ENCODE data around the gene CXCL1. TPM values are rescaled to one million over a fixed set of nuclear protein-coding genes. Genes with fewer than 3 reads are reported as not detected.

Gene CXCL1
- 18.0 TPM for total RNA-seq

GRCh38 chr4:73869130-73870055 lies at the start of gene CXCL1:
CXCL1 (plus strand) TSS chr4:73869393; CDS start chr4:73869471, 78 bp downstream.
- Histone ChIP-seq H3K4me1 (peaks cover 0 to 8% of the 10 kb centered on the region in 2 donors), H3K9me3 (no peaks in the 10 kb centered on the region), H3K27me3 (no peaks in the 10 kb centered on the region), H3K4me3 (peak within 1 kb of the TSS; percentile 61 to 69), H3K36me3 (no peaks in the 10 kb centered on the region), H3K27ac (no peak within 1 kb of the TSS)
- TF ChIP-seq, protein P1, sequence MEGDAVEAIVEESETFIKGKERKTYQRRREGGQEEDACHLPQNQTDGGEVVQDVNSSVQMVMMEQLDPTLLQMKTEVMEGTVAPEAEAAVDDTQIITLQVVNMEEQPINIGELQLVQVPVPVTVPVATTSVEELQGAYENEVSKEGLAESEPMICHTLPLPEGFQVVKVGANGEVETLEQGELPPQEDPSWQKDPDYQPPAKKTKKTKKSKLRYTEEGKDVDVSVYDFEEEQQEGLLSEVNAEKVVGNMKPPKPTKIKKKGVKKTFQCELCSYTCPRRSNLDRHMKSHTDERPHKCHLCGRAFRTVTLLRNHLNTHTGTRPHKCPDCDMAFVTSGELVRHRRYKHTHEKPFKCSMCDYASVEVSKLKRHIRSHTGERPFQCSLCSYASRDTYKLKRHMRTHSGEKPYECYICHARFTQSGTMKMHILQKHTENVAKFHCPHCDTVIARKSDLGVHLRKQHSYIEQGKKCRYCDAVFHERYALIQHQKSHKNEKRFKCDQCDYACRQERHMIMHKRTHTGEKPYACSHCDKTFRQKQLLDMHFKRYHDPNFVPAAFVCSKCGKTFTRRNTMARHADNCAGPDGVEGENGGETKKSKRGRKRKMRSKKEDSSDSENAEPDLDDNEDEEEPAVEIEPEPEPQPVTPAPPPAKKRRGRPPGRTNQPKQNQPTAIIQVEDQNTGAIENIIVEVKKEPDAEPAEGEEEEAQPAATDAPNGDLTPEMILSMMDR (IDR thresholded peaks at IDR 0.05) = no peak
- intact Hi-C loops (cut with DNase I) = no loop called here
- no peak for DNase-seq (ENCODE audit: low spot score in 2 of 2)

DNA sequence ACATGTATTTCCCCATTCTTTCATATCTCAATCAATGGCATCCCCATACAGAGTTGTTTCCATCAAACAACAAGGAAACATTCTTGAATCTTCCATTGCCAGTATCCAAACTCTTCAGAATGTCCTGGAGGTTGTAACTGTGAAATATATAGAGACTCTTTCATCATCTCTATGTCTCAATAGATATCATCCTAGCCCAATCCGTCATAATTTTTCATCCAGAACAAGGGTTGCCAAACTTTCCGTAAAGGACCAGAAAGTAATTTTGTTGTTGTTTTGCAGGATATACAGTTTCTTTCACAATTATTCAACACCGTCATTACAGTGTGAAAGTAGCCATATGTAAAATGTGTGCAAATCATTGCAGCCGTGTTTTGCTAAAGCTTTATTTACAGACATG lies 47.9 kb upstream of the CXCL1 start:
- no peaks in the 10 kb centered on the region for H3K36me3 ChIP-seq
- intact Hi-C loops (cut with DNase I) = no loop called here
- no peaks in the 10 kb centered on the region for H3K27me3 ChIP-seq
- no peaks in the 10 kb centered on the region for H3K4me1 ChIP-seq
- TF ChIP-seq, protein P1 (IDR thresholded peaks at IDR 0.05) = no peak
- no peak overlapping the region for H3K27ac ChIP-seq
- H3K4me3 ChIP-seq = no peak overlapping the region
- no peaks in the 10 kb centered on the region for H3K9me3 ChIP-seq
- no peak for DNase-seq (ENCODE audit: low spot score in 2 of 2)

DNA sequence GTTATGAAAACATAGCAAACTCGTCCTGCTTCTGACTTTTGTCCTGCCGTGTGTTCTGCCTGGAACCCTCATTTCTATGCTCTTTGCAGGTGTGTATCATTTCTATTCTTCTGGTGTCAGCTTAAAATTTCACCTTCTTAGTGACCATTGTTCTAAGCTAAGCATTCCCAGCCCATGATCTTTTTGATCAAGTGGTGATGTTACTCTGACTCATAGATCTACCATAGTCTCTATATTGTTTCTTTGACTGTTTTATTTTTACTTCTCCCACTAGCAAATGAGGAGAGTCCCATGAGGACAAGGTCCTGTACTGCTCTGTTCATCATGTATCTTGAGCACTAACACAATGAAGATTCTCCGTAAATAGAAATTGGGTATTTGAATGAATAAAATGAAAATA lies 46.8 kb upstream of the CXCL1 start:
- Histone ChIP-seq H3K27me3 (no peaks in the 10 kb centered on the region), H3K27ac (no peak overlapping the region), H3K36me3 (no peaks in the 10 kb centered on the region), H3K4me3 (no peak overlapping the region), H3K4me1 (no peaks in the 10 kb centered on the region), H3K9me3 (no peaks in the 10 kb centered on the region)
- intact Hi-C loops (cut with DNase I) = no loop called here
- TF ChIP-seq, protein P1 (IDR thresholded peaks at IDR 0.05) = no peak
- DNase-seq (ENCODE audit: low spot score in 2 of 2) = no peak

DNA sequence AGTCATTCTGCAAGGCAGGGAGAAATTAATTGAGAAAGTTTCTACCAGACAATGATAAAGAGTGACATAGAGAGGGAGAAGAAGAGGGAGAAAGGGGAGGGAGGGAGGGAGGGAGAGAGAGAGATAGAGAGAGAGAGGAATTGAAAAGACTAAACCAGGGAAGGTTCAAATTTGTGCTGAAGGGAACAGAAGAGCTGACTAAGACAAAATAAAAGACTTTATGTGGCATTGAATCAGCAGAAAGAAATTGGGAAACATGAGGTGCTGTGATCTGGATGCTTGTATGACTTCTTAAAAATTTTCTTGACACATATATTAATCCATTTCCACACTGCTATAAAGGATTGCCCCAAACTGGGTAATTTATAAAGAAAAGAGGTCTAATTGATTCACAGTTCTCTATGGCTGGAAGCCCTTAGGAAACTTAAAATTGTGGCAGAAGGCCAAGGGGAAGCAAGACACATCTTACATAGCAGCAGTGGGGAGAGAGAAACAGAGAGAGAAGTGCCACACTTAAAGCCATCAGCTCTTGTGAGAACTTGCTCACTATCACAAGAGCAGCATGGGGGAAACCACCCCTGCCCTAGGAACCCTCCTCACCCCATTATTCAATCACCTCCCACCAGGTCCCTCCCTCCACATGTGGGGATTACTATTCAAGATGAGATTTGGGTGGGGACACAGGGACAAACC lies 46.2 kb upstream of the CXCL1 start:
- Histone ChIP-seq H3K4me3 (no peak overlapping the region), H3K36me3 (no peaks in the 10 kb centered on the region), H3K9me3 (no peaks in the 10 kb centered on the region), H3K27me3 (no peaks in the 10 kb centered on the region), H3K27ac (no peak overlapping the region), H3K4me1 (no peaks in the 10 kb centered on the region)
- no peak for DNase-seq (ENCODE audit: low spot score in 2 of 2)
- TF ChIP-seq, protein P1 (IDR thresholded peaks at IDR 0.05) = no peak
- intact Hi-C loops (cut with DNase I) = no loop called here

DNA sequence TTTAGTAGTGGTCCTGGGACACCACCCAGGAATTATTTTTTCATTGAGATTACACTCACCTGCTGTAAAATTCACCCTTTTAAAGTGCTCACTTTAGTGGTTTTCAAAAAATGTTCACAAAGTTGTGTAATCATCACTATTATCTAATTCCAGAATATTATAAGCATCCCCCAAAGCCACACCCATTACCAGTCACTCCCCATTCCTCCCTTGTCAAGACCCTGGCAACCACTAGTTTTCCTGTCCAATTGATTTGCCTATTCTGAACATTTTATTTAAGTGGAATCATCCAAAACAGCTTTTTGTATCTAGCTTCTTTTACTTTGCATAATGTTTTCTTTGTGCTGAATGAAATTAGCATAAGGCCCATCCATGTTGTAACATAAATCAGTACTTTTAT lies 45.4 kb upstream of the CXCL1 start:
- DNase-seq (ENCODE audit: low spot score in 2 of 2) = no peak
- Histone ChIP-seq H3K36me3 (no peaks in the 10 kb centered on the region), H3K27ac (no peak overlapping the region), H3K9me3 (no peaks in the 10 kb centered on the region), H3K27me3 (no peaks in the 10 kb centered on the region), H3K4me1 (no peaks in the 10 kb centered on the region), H3K4me3 (no peak overlapping the region)
- intact Hi-C loops (cut with DNase I) = no loop called here
- TF ChIP-seq, protein P1 (IDR thresholded peaks at IDR 0.05) = no peak

All from ascending aorta (tissue), 2 donors.